ENCODE measurements around the gene IGFBPL1. TPM values are rescaled to one million over a fixed set of nuclear protein-coding genes. Genes with fewer than 3 reads are reported as not detected.
"Not testable (repeated sequence)": the region's sequence is repeated elsewhere in the genome, so short reads cannot be mapped to it uniquely, and the experiment has no call there.

Gene IGFBPL1
- total RNA-seq, 1 donor = not detected

GRCh38 chr9:38382141-38382540, 42.1 kb downstream of the IGFBPL1 start:
- no peak overlapping the region for H3K4me3 ChIP-seq (ENCODE audit: low read depth, low read length)
- no peak for DNase-seq (ENCODE audit: low read depth)
- TF ChIP-seq CTCF (IDR thresholded peaks at IDR 0.05; ENCODE audit: insufficient read depth, low read depth, low read length) = no peak

DNA sequence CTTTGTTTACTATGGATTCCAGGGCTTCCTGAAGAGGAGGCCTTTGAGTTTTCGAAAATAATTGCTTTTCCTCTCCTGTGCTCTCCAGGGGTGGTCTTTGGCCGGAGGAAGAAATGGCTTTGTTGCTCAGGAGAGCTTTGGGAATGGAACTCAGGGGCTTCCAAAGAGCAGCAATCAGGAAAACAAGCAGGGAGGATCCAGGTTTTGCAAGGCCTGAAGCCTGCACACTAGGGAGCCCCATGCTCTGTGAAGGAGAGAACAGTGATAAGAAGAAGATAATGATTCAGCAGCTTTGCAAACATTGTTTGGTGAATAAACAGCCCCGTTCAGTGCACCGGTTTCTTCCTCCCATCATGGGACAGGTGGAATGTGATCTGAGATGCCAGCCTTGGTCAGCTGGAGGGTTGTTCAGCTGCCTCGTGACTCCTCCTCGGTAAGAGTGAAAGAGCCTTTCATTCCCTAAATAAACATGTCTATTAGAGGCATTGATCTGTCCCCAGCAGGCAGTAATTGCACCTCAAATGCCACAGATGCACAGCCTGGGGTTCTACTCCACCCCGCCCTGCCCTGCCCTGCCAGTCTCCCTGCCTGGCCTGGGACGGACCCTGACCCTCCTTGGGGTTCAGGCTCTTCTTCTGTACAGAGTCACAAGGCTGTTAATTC, 43.3 kb downstream of the IGFBPL1 start:
- no peak for DNase-seq (ENCODE audit: low read depth)
- no peak overlapping the region for H3K4me3 ChIP-seq (ENCODE audit: low read depth, low read length)
- TF ChIP-seq CTCF (IDR thresholded peaks at IDR 0.05; ENCODE audit: insufficient read depth, low read depth, low read length) = no peak

- TF ChIP-seq CTCF (IDR thresholded peaks at IDR 0.05; ENCODE audit: insufficient read depth, low read depth, low read length) = no peak
- H3K4me3 ChIP-seq (ENCODE audit: low read depth, low read length) = no peak overlapping the region
- DNase-seq (ENCODE audit: low read depth) = no peak
Observed at GRCh38 chr9:38380230-38380871, 43.9 kb downstream of the IGFBPL1 start.

GRCh38 chr9:38377336-38378083, 46.7 kb downstream of the IGFBPL1 start:
- not testable (repeated sequence) for H3K4me3 ChIP-seq (ENCODE audit: low read depth, low read length); DNase-seq (ENCODE audit: low read depth)

DNA sequence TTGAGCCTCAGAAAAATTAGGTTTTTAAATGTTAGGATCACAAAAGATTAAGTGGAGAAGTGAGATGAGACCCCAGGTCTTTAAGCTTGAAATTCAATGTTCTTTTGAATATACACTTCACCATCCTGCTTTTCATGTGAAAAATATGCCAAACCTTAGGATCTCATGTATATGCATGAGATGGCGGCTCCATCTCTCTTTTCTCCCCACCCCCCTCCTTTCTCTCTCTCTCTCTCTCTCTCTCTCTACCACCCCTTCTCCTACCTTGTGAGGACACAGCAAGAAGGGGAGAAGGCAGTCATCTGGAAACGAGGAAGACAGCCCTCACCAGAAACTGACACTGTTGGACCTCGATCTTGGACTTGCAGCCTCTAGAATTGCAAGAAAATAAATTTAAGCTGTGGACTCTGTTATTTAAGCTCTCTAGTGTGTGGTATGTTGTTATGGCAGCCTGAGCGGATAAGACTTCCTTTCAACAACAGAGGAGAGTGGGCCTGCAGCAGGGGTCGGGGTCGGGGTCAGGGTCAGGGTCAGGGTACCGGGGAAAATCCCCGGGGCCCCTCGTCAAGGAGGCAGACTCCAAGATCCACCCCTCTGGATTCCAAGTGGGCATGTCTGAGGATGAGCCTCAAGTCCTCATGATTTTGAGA, 48.1 kb downstream of the IGFBPL1 start:
- no peak overlapping the region for H3K4me3 ChIP-seq (ENCODE audit: low read depth, low read length)
- no peak for TF ChIP-seq CTCF (IDR thresholded peaks at IDR 0.05; ENCODE audit: insufficient read depth, low read depth, low read length)
- no peak for DNase-seq (ENCODE audit: low read depth)

GRCh38 chr9:38375572-38375963, 48.7 kb downstream of the IGFBPL1 start:
- no peak overlapping the region for H3K4me3 ChIP-seq (ENCODE audit: low read depth, low read length)
- no peak for TF ChIP-seq CTCF (IDR thresholded peaks at IDR 0.05; ENCODE audit: insufficient read depth, low read depth, low read length)
- DNase-seq (ENCODE audit: low read depth) = no peak

All from fibroblast of villous mesenchyme (primary cell).